ENCODE data around the gene ST6GALNAC1.

- TF ChIP-seq POLR2A (IDR thresholded peaks at IDR 0.05) (no peak), CTCF (IDR thresholded peaks at IDR 0.05) (no peak)
These were observed 33.8 kb upstream of the ST6GALNAC1 start for GRCh38 chr17:76677406-76677805.

Data from thyroid gland (tissue), 4 donors.